Activated CD8-positive, alpha-beta memory T cell treated with anti-CD3 and anti-CD28 coated beads for 36 hours (primary cell): ENCODE measurements around the gene UBA1. TPM values are rescaled to one million over a fixed set of nuclear protein-coding genes. Genes with fewer than 3 reads are reported as not detected.

Experiments used
- CTCF ChIA-PET: fragments of 350-600 bp; sonication (Branson Sonifier 250); formaldehyde crosslinking; loops from one replicate; lab custom pipeline; 2021; ENCODE audit warnings: antibody characterized with exemption; lab: Charles Lee
- POLR2A ChIA-PET: fragments of 350-600 bp; sonication (Branson Sonifier 250); formaldehyde crosslinking; loops from one replicate; lab custom pipeline; 2021; ENCODE audit warnings: antibody characterized with exemption; lab: Charles Lee
- total RNA-seq, 2 experiments: library from RNA; stranded (reverse); gene quantifications; one replicate each; pipeline ENCODE4 v1.2.3, GENCODE V29; 2021

Gene UBA1
- total RNA-seq, 2 experiments from 2014 or later: 233 to 258 TPM

DNA sequence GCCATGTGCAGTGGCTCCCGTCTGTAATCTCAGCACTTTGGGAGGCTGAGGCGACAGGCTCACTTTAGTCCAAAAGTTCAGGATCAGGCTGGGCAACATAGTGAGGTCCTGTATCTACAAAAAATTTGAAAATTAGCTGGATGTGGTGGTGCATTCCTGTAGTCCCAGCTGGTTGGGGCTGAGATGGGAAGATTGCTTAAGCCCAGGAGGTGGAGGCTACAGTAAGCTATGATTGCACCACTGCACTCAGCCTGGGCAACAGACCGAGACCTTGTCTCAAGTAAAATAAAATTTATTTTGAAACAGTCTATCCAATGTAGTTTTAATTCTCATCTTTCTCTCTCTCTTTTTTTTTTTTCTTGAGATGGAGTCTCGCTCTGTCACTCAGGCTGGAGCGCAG, 27.5 kb upstream of the UBA1 start:
- ChIA-PET POLR2A (no interaction called here), CTCF (no interaction called here)

DNA sequence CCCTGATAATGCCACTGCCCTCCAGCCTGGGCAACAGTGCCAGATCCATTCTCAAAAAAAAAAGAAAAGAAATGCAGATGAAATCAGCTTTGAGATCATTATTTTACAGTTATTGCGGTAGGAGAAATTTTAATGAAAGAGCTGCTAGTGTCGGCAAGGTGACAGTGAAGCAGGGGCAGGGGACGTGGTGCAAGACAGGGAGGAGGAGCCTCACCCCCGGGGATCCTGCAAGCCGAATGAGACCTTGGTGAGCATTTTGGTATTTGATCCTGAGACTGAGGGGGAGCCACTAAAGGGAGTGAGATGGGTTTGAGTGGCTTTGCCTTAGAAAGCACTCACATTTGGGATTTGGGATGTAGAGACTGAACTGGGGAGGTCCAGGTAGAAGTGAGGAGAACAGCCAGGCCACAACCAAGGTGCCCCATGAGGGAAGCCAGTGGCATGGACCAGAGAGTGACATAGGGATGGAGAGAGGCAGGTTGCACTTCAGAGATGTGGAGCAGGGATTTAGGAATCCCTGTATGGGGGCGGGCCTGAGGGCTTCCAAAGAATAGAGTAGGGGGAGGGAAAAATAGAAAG, 25.0 kb upstream of the UBA1 start:
- POLR2A ChIA-PET: no interaction called here
- CTCF ChIA-PET: no interaction called here

DNA sequence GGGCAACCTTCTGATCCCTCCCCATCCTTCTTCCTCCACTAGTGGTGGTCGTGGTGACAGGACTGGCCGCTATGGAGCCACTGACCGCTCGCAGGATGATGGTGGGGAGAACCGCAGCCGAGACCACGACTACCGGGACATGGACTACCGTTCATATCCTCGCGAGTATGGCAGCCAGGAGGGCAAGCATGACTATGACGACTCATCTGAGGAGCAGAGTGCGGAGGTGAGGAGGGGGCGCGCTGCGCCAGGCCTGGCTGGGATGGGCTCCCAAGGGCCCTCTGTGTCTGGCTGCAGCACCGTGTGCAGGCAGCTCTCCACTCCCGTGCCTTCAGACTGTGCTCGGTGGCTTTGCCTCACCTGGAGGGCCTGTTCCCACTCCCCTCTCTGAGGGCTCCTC, 24.4 kb upstream of the UBA1 start:
- CTCF ChIA-PET: no interaction called here
- POLR2A ChIA-PET: no interaction called here

DNA sequence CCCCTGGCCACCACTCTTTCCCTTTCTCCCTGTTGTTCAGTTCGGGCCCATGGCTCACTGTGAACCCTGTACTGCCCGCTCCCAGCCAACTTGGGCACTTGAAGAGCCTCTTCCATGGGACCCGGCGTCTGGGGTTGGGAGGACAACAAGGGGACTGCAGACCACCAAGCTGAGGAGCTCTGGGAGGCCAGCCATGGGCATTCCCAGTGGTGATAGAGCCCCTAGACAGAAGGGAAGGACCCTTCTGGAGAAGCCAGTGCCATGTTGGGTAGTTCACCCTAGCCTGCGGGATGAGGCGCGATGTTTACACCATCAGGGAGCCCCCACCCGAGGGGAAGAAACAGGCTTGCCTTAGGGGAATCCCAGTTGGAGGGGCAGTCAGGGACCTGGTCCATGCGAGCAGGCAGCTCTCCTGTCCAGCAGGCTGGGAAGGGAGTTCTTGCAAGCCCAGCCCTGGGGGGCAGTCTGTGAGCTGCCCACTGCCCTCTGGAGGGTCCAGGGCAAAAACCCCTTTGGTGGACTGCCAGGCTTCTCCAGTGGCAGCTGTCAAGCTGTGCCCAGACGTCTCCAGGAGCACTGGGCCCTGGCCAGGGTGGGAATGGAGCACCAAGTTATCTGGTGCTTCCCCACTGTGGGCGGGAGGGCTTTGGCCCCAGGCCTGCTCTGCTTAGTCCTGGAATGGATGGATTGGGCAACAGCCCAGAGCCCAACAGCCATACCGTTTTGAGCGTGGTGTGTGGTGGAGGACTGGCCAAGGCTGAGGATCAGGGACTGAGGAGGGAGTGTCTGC, 23.7 kb upstream of the UBA1 start:
- ChIA-PET CTCF (no interaction called here), POLR2A (no interaction called here)

DNA sequence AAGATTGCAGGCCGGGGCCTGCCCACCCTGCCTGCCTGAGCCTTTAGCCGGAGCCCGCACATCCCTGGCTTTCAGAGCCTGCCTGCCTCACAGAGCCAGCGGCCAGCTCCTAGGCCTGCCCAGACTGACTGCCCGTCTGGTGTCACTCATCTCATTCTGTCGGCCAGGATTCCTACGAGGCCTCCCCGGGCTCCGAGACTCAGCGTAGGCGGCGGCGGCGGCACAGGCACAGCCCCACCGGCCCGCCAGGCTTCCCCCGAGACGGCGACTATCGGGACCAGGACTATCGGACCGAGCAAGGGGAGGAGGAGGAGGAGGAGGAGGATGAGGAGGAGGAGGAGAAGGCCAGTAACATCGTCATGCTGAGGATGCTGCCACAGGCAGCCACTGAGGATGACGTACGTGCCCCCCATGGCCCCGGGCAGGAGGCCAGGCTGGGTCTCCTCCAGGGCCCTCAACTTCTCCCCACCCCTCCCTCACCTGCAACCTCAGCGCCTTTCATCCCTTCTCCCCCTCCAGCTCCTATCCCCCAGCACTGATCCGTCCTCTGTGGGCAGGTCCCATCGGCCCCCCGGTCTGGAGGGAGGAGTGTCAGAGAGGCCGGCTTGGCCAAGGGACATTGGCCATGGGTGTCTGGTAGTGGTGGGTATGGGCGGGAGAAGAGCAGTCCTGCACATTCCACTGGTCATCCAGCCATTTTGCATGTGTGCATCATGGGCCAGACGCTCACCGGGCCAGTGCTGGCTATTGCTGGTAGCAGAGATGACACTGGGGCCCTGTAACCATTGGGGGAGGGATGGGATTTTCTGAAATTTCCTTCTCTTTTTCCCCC, 22.6 kb upstream of the UBA1 start:
- POLR2A ChIA-PET: no interaction called here
- CTCF ChIA-PET: interaction anchor here (1.3 kb wide), 1 partner anchor 13 kb away, joined by 4 read pairs; no protein-coding TSS in a partner anchor

DNA sequence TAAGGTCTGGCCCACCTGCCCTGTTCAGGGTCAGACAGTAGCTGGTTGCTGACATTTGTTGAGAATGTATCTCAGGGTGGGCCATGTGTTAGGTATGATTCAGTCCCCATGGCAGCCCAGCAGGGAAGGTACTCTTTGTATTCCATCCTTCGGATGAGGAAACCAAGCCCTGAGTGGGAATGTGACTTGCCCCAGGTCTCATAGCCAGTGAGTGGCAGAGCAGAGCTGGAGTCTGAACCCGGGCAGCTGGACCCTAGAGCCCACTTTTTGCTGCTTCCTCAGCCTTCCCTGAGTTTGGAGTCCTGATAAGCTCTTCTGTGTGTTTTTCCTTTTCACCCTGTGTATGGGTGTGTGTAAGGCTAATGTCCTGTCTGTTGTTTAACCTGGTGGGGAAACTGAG, 21.6 kb upstream of the UBA1 start:
- CTCF ChIA-PET: interaction anchor here (1.3 kb wide), 1 partner anchor 14 kb away, joined by 4 read pairs; no protein-coding TSS in a partner anchor
- POLR2A ChIA-PET: no interaction called here

DNA sequence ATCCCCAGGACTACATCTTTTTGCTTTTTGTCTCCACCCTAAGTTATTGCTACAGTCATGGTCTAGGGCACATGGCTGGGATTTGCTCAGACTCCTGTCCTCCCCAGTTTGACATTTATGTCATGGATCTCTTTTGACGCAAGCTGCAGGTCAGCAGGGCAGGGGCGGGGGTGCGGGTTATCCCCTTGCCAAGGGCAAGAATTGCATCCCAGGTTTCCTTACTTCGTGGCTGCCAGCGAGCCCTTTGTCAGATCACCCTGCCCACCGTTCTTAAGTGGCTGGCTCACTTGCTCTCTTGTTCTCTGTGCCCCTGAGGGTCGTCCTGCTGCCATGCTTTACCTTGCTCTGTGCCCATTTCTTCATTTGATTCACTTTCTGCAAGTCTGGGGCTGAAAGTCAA, 21.1 kb upstream of the UBA1 start:
- POLR2A ChIA-PET: interaction anchor here (0.6 kb wide), 1 partner anchor 908 kb away, joined by 5 read pairs; no protein-coding TSS in a partner anchor
- CTCF ChIA-PET: interaction anchor here (1.3 kb wide), 1 partner anchor 15 kb away, joined by 4 read pairs; no protein-coding TSS in a partner anchor

DNA sequence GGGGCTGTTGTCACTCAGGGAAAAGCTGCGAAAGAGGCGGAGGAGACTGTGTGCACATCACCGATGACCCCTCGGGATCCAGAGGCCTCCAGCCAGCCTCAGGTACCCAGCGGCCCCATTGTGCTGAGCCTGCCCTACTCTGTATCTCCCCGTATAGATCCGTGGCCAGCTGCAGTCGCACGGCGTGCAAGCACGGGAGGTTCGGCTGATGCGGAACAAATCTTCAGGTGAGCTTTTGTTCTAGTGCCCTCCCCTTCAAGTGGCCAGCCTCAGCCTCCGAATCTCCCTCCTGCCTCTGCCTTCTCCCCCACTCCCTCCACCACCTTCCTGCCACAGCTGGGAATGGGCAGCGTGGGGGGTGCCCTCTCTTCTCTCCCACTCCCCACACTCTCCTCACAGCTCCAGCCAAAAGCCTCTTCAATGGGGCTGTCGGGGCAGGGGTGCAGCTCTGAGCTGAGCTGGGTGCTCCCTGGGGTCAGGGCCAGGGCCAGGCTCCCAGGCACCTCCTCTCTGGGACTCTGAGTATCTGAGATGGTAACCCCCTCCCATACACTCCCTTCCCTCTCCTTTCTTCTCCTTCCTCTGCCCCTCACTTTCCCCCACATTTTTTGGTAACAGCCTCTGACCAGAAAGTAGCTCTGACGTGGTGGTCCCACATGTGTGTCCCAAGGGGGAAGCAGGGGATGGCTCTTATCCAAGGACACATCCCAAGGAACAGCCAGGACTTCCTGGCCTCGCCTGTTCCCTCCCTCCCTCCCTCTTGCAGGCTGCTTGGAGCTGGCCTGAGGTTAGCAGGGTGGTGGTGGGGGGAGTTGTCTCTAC, 20.4 kb upstream of the UBA1 start:
- CTCF ChIA-PET: no interaction called here
- POLR2A ChIA-PET: interaction anchor here (0.6 kb wide), 1 partner anchor 907 kb away, joined by 5 read pairs; no protein-coding TSS in a partner anchor

DNA sequence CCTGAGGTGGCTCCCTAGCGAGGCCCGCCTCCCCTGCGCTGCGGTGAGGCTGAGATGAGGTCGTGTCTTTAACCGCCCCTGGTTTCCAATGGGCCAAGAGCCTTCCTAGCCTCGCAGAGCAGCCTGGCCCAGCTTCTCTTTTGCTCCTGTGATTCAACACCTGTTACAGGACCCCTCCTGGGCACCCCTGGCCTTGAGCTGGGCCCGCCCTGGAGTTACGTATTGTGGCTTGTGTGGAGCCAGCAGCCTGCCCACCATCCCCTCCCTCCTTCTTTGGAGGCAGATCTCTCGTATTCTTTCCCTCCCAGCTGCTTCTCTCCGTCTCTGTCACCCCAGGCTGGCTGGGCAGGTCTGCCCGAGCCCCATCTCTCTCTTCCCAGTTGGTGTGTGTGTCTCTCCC, 19.3 kb upstream of the UBA1 start:
- POLR2A ChIA-PET: no interaction called here
- CTCF ChIA-PET: no interaction called here

DNA sequence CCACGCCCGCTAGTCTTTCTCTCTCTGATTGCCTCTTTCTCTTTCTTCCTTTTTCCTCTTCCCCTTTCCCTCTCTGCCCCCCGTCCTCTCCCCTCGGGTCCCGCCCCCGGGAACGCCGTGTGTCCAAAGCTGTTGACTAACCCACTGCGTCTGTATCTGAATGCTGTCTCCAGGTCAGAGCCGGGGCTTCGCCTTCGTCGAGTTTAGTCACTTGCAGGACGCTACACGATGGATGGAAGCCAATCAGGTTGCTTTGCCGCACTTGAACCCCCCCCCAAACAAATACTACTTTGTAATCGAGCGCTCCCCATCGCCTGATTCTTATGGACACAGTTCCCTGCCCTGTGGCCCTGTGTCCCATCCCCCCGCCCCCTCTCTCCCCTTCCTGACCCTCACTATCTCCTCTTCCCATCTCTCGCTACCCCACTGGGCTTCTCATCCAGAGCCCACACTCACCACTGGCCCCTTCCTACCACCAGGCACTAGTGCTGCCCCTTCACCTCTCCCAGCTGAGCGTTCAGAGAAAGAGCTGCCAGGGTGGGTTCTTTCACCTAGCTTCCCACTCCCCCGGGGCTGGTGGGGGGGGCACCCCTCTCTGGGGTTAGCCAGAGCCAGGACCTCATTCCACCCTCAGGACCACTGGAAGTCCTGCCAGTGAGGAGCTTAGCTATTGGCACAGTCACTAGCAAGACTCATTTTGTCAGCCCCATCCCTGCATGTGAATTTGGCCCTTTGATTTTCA, 18.6 kb upstream of the UBA1 start:
- CTCF ChIA-PET: no interaction called here

DNA sequence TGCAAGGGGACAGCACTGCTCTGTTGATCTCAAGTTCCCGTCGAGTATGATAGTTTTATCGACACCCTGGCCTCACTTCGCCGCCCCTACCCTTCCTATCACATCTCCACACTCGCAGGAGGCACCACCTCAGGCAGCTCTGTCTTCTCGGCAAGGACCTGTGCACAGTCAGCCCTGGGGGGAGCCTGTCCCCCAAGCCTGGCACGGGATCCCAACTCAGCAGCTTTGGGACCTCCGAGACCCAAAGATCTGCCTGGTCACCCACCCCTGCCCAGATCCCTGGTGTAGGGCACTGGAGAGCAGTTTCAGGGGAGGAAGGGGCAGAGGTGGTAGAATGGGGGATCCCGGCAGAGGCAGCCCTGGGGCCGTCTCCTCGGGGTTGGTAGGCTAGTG, 18.0 kb upstream of the UBA1 start:
- CTCF ChIA-PET: no interaction called here
- POLR2A ChIA-PET: no interaction called here

More for the DNA sequence above, 18.6 kb upstream of the UBA1 start:
- POLR2A ChIA-PET: no interaction called here

DNA sequence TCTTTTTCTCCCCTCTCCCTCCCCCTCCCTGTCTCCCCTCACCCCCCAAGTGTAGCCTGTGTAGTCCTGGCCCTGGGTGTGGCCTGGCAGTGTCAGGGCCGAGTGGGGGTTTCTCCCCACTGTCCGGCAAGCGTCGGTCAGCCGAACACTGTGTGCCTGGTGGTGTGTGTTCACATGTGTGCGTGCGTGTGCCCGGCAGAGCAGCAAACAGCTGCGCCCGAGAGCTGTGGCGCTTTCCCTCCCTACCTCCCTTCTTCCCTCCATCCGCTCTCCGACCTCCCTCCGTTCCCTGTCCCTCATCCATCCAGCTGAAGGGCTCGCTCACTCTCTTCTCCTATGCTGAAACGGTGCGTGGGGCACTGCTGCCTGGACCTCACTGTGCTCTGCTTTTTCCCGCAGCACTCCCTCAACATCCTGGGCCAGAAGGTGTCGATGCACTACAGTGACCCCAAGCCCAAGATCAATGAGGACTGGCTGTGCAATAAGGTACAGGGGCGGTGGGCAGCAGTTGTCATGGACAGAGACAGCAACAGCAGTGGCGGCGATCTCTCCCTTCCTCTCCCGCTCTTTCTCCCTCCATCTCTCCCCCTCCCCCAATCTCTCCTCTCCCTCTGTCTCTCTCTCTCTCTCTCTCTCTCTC, 17.4 kb upstream of the UBA1 start:
- CTCF ChIA-PET: no interaction called here
- POLR2A ChIA-PET: no interaction called here

DNA sequence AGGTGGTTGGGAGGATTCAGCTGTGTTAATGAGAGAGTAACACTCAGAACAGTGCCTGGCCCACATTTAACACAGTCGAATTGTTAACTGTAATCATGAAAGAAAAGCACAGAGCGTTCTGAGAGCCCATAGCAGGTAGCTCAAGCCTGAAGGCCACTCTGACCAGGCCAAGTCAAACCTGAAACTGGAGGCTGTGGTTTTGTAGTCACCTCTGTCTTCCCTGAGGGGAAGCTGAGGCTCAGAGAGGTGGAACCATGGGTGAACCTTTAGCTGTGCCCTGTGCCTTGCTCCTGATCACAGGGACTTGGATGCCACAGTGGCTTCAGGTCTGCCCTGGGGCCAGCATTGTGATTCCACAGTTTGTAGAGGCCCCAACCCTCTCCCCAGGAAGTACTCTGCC, 16.6 kb upstream of the UBA1 start:
- CTCF ChIA-PET: no interaction called here

DNA sequence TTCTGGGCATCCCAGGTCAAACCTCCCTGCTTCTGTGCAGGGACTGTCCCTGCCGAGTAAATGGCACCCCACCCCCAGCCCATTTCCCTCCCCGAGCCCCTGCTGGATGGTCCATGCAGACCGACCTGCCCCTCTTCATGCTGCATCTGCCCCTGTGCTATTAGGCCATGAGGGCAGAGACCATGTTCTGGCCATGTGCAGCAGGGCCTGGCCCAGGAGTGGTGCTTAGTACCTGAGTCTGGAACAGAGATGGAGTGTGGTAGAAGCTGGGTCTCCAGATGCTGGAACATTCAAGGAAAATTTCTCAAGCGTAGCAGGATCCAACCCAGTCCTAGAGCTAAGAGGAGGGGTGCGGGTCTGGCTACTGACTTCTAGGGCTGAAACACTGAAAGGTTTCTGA, 15.3 kb upstream of the UBA1 start:
- POLR2A ChIA-PET: no interaction called here
- CTCF ChIA-PET: no interaction called here

More for the DNA sequence above, 16.6 kb upstream of the UBA1 start:
- POLR2A ChIA-PET: no interaction called here

DNA sequence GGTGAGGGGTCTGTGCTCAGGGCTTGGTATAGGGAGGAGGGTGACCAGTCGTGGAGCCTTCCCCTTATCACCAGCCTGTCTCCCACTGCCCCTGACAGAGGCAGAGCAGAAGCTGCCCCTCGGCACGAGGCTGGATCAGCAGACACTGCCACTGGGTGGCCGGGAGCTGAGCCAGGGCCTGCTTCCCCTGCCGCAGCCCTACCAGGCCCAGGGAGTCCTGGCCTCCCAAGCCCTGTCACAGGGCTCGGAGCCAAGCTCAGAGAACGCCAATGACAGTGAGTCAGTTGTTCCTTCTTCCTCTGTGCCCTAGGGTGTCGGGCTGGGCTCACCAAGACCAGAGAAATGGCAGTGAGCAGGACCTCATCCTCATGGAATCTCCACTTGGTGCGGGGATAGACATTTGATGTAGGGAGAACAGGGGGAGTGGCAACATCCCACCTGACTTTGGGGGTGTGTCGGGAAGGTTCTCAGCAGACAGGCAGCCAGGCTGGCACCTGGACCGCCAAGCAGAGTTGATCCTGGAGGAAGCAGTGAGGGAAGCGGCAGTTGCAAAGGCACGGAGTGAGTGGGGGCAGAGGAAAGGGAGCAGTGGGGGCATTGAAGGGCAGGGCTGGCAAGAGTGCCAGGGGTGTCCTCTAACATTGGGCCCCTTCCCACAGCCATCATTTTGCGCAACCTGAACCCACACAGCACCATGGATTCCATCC, 14.3 kb upstream of the UBA1 start:
- POLR2A ChIA-PET: no interaction called here
- CTCF ChIA-PET: no interaction called here

DNA sequence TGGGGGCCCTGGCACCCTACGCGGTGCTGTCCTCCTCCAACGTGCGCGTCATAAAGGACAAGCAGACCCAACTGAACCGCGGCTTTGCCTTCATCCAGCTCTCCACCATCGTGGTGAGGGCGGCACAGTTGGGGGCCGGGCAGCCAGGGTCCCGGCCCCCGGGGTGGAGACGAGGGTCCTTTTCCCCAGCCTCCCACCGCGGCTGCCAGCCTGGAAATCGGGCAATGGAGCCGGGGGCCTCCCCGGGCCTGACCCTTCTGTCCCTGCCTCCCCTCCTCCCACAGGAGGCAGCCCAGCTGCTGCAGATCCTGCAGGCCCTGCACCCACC, 13.7 kb upstream of the UBA1 start:
- POLR2A ChIA-PET: no interaction called here
- CTCF ChIA-PET: no interaction called here

DNA sequence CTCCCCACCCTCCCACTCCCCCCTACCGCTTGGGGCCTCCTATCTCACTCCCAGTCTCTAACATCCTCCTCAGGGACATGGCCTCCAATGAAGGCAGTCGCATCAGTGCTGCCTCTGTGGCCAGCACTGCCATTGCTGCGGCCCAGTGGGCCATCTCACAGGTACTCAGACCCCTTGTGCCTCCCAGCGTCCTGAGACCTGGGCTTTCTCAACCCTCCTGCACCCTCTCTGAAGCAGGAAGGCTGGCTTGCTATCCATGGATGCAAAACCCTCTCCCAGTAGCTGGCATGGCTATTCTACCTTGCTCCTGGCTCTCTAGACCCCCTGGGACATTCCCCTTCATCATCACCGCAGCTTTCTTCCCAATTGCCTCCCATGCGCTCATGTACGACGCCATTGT, 13.3 kb upstream of the UBA1 start:
- CTCF ChIA-PET: no interaction called here
- POLR2A ChIA-PET: no interaction called here

DNA sequence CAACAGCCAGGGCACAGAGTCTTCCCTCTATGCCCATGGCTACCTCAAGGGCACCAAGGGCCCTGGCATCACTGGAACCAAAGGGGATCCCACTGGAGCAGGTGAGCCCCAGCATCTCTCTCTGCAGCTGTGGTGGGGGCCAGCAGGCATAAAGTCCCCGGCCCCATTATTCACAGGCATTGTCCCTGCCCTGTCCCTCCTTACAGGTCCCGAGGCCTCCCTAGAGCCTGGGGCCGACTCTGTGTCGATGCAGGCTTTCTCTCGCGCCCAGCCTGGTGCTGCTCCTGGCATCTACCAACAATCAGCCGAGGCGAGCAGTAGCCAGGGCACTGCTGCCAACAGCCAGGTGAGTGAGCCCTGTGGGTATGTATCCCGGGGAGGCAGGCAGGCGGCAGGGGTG, 12.3 kb upstream of the UBA1 start:
- POLR2A ChIA-PET: no interaction called here
- CTCF ChIA-PET: no interaction called here
